ENCODE measurements around the gene AGBL4. TPM values are rescaled to one million over a fixed set of nuclear protein-coding genes. Genes with fewer than 3 reads are reported as not detected.

Gene AGBL4
- polyA plus RNA-seq, 1 experiment: not detected

GRCh38 chr1:48681476-48682305 is 1342.1 kb downstream of the AGBL4 start:
- no peak for TF ChIP-seq CTCF (IDR thresholded peaks at IDR 0.05; ENCODE audit: low read depth, low read length)
- ChIA-PET CTCF (no interaction called here), POLR2A (no interaction called here)
- Histone ChIP-seq H3K4me3 (ENCODE audit: low read depth, low read length) (no peak overlapping the region), H3K27ac (ENCODE audit: low read depth, low read length) (no peak overlapping the region), H3K9me3 (ENCODE audit: control insufficient read depth, insufficient read depth, low read length) (no peaks in the 10 kb centered on the region), H3K27me3 (ENCODE audit: control insufficient read depth, insufficient read depth, low read length) (peaks cover 2% of the 10 kb centered on the region)
- DNase-seq (ENCODE audit: low read depth, low spot score): no peak

- no peak for TF ChIP-seq CTCF (IDR thresholded peaks at IDR 0.05; ENCODE audit: low read depth, low read length)
- no peak for DNase-seq (ENCODE audit: low read depth, low spot score)
- Histone ChIP-seq H3K4me3 (ENCODE audit: low read depth, low read length) (no peak overlapping the region), H3K27ac (ENCODE audit: low read depth, low read length) (no peak overlapping the region), H3K9me3 (ENCODE audit: control insufficient read depth, insufficient read depth, low read length) (no peaks in the 10 kb centered on the region), H3K27me3 (ENCODE audit: control insufficient read depth, insufficient read depth, low read length) (peaks cover 2% of the 10 kb centered on the region)
- ChIA-PET CTCF (interaction anchor here (1.0 kb wide), 1 partner anchor 1668 kb away, joined by 3 read pairs; no protein-coding TSS in a partner anchor), POLR2A (no interaction called here)
Measured at GRCh38 chr1:48680411-48681035, 1343.2 kb downstream of the AGBL4 start.

GRCh38 chr1:48679859-48680258 is 1343.9 kb downstream of the AGBL4 start:
- TF ChIP-seq CTCF (IDR thresholded peaks at IDR 0.05; ENCODE audit: low read depth, low read length): no peak
- Histone ChIP-seq H3K27ac (ENCODE audit: low read depth, low read length) (no peak overlapping the region), H3K4me3 (ENCODE audit: low read depth, low read length) (no peak overlapping the region), H3K9me3 (ENCODE audit: control insufficient read depth, insufficient read depth, low read length) (no peaks in the 10 kb centered on the region), H3K27me3 (ENCODE audit: control insufficient read depth, insufficient read depth, low read length) (peaks cover 2% of the 10 kb centered on the region)
- ChIA-PET POLR2A (no interaction called here), CTCF (interaction anchor here (0.6 to 3.8 kb wide), 4 partner anchors 17 to 1723 kb away, joined by 3 to 51 read pairs (median 3); no protein-coding TSS in a partner anchor)
- DNase-seq (ENCODE audit: low read depth, low spot score): no peak

GRCh38 chr1:48678710-48679505 is 1344.8 kb downstream of the AGBL4 start:
- no peak overlapping the region for H3K27ac ChIP-seq (ENCODE audit: low read depth, low read length)
- peaks cover 2% of the 10 kb centered on the region for H3K27me3 ChIP-seq (ENCODE audit: control insufficient read depth, insufficient read depth, low read length)
- POLR2A ChIA-PET: no interaction called here
- H3K9me3 ChIP-seq (ENCODE audit: control insufficient read depth, insufficient read depth, low read length): no peaks in the 10 kb centered on the region
- CTCF ChIA-PET: interaction anchor here (0.5 to 3.8 kb wide), 8 partner anchors 18 to 1724 kb away, joined by 3 to 51 read pairs (median 6); no protein-coding TSS in a partner anchor
- TF ChIP-seq CTCF (IDR thresholded peaks at IDR 0.05; ENCODE audit: low read depth, low read length): no peak
- DNase-seq (ENCODE audit: low read depth, low spot score): no peak
- H3K4me3 ChIP-seq (ENCODE audit: low read depth, low read length): no peak overlapping the region

Measured in AG04450 (cell line).